NCI-H2171 (cell line): Measurements from ENCODE around the gene GNG5.
"Not testable (repeated sequence)": the region's sequence is repeated elsewhere in the genome, so short reads cannot be mapped to it uniquely, and the experiment has no call there.

Source experiments
- DNase-seq: peaks from one replicate; lab custom pipeline; 2025; lab: John Stamatoyannopoulos, UW

The GNG5 gene

GRCh38 chr1:84506002-84506728 lies at the start of gene GNG5, which contains the start of gene SPATA1:
GNG5 (minus strand) TSS chr1:84506581; CDS start chr1:84506091, 490 bp downstream.
SPATA1 (plus strand) TSS chr1:84506386; CDS start chr1:84516360, 9,974 bp downstream.
- peak; percentile 92 for DNase-seq

GRCh38 chr1:84550826-84551225 lies 44.4 kb upstream of the GNG5 start:
- DNase-seq = peak; percentile 34

GRCh38 chr1:84541679-84542078 lies 35.3 kb upstream of the GNG5 start:
- DNase-seq = no peak

DNA sequence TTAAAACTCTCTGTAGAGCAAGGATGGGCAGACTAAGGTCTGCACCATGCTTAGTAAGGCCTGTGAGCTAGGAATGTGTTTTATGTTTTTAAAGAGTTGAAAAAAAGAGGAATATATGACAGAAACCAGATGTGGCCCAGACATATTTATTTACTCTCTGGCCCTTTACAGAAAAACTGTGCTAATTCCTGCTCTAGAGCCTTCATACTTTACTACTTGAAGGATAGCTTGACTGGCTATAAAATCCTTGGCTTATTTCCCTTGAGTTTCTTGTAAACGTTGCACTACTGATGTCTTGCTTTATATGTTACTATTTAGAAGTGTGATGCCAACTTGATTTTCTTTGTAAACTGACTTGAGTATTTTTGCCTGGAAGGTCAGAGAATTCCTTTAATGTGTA lies 34.4 kb upstream of the GNG5 start:
- no peak for DNase-seq

DNA sequence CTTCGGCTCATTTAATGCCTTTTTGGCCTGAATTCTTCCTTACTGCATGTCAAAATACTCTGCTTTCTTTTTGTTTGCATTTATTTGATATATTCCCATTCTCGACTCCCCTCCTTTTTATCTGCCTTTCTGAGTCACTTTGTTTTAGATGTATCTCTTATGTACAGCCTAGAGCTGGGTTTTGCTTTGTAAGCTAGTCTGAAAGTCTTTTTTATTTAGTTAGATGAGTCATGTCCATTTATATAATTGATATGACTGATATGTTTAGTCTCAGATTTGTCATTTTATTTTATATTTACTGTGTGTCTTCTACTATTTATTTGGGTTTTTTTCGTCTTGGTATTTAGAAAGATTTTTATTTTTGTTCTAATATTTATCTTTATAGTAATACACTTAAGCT lies 33.6 kb upstream of the GNG5 start:
- no peak for DNase-seq

DNA sequence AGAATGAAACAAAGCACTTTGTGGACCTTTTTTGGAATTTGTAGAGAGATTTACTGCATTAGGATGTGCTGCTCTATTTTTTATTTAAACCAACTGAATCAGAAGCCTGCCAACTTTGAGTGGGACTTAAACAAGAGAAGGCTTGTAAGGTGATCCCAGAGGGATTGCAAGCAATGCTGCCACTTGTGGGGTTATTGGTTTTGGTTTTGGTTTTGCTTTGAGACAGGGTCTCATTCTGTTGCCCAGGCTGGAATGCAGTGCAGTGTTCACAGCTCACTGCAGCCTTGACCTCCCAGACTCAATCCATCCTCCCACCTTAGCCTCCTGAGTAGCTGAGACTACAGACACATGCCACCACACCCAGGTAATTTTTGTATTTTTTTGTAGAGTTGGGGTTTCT lies 32.2 kb upstream of the GNG5 start:
- no peak for DNase-seq

DNA sequence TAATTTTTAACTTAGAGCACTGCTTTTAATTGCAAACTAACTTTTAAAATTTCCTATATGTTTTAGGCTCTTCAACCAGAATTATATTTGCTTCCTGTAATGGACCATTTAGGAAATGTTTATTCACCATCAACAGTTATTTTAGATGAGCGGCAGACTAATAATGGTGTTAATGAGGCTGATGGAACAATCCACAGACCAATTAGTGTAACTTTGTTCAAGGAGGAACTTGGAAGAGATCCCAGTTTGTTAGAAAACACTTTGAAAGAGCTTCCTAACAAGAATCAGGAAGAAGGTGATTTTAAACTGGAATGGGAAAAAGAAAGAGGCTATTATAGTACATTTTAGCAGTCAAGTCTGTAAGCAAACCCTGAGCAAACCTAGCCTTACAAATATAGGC lies 19.4 kb upstream of the GNG5 start:
- no peak for DNase-seq

GRCh38 chr1:84524590-84524989 lies 18.2 kb upstream of the GNG5 start:
- DNase-seq = no peak

- no peak for DNase-seq
These were observed 4.3 kb upstream of the GNG5 start for GRCh38 chr1:84510668-84511067.

GRCh38 chr1:84510165-84510564 lies 3.8 kb upstream of the GNG5 start:
- no peak for DNase-seq

- DNase-seq = no peak
These were observed 2.6 kb upstream of the GNG5 start for GRCh38 chr1:84509029-84509428.

- DNase-seq = no peak
These were observed 2.1 kb upstream of the GNG5 start for GRCh38 chr1:84508510-84508909.

DNA sequence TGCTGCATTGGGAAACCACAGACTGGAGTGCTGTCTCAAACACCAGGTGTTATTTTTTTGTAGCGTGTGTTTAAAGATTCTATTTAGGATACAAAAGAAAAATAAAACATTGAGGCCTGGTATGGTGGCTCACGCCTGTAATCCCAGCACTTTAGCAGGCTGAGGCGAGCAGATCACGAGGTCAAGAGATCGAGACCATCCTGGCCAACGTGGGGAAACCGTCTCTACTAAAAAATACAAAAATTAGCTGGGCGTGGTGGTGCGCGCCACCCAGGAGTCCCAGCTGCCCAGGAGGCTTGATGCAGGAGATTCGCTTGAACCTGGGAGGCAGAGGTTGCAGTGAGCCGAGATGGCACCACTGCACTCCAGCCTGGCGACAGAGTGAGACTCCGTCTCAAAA lies 1.5 kb upstream of the GNG5 start:
- DNase-seq = not testable (repeated sequence)

GRCh38 chr1:84506729-84507453 lies 510 bp upstream of the GNG5 start:
- no peak for DNase-seq

DNA sequence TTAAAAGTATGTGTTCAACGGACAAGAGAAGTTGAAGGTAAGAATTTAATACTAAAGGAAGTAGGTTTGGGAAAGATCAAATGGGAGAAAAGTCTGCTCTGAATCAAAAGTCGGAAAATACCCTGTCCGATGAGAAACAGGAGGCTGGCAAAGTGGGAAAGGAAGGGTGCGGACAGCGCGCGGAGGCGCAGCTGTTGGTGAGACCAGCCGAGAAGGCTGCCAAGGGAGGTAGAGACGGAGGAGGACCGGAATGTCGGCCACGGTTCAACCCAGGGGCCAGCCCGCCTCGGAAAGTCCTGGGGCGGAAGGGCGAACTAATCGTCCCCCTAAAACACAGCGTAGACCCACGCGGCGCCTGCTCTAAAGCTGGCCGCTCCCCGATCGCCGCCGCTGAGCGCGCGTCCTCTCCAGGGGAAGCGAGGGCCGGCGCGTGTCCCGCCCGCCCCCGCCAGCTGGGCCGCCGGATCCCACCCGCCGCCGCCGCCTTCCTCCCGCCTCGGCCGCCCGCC lies 834 bp downstream of the GNG5 start:
- no peak for DNase-seq

DNA sequence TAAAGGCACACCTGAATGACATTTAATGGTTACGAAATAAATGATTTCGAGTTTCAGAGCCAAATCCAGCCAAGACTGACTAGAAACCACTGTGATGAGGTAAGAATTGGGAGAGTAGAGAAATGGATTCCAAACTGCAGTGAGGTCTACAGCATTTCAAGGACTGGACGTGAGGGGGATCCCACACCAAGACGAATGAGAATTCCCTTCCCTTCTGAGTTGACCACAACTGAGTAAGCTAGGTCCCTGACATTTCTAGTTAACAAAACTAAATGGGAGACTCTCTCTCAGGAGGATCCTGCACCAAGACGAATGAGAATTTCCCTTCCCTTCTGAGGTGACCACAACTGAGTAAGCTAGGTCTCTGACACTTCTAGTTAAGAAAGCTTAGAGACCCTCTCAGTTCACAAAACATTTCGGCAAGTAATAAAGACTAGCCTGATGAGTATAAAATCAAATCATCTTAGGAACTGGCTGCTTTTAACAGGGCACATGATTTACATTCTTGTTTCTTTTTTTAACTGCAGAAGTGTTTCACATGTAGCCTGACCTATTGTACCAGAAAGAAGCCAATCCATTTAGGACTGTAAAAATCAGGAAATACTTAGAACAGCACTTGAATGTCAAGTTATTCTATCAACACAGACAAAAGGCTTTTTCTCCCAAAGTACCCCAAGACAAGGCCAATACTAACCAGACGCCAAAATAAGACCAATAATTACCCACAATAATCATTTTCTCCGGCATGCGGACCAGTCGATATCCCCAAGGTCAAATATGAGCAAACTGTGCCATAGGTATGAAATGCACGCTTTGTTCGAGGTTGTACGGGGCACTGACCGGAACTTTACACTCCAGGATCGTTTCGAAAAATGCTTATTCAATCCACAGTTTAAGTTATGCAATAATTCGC lies 1.5 kb downstream of the GNG5 start:
- no peak for DNase-seq

DNA sequence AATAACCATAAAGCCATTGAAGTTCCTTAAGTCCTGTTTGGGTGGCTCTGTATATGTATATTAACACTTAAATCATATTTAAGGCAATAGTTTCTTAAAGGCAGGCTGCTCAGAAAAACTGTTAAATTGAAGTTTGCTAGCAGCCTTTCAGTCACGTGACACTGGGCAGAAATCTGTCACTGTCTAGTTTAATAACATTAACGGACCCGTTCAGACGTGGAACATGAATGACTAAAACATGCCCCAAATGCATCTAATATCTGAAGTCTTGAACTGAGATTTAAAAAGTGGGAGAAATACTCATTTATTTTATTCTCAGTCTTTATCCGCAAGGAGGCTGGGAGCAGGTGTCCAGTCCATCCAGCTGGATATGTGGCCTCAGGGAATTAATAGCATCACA lies 3.5 kb downstream of the GNG5 start:
- DNase-seq = no peak

GRCh38 chr1:84497631-84498275 lies 8.6 kb downstream of the GNG5 start:
- DNase-seq = no peak

DNA sequence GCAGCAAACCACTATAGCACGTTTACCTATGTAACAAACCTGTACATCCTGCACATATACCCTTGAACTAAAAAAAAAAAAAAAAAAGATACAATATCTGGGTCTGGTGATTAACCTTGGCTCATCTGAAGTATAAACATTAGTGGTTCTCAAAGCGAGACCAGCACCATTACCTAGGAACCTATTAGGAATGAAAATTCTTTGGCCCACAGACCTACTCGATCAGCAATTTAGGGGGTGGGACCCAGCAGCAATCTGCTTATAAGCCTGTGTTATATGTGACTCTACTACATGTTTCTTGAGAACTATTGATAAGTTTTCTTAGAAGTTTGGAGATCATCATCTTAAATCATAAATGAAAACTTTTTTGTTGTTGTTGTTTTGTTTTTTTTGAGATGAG lies 9.9 kb downstream of the GNG5 start:
- DNase-seq = no peak

DNA sequence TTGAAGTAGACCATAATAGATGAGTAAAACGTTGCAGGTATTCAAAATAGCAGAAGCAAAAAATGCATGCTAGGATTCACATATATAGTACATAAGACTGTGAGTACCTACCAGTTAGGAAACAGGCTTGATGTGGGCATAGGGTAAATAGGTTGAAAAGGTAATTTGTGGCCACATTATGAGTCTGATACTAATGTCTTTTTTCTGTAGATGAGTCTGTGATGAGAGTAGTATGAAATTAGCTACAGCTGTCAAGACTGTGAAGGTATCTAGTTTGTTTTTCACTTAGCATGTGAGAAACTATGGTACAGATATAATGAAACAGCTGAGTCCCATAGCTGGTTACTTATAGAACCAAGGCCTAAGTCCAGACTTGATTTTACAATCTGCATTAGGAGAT lies 12.6 kb downstream of the GNG5 start:
- no peak for DNase-seq

GRCh38 chr1:84492726-84493125 lies 13.7 kb downstream of the GNG5 start:
- no peak for DNase-seq

GRCh38 chr1:84489766-84490165 lies 16.6 kb downstream of the GNG5 start:
- DNase-seq = no peak
